ES-I3 (cell line): ENCODE data around the gene GAL3ST3.
"Not testable (repeated sequence)": the region's sequence is repeated elsewhere in the genome, so short reads cannot be mapped to it uniquely, and the experiment has no call there.

Experiments
- H3K36me3 ChIP-seq: 2 replicates; pipeline ENCODE4 v1.6.1; 2013; ENCODE audit warnings: mild to moderate bottlenecking, low read length, control low read depth, moderate library complexity; ENCODE audit not compliant: insufficient read depth
- H3K4me1 ChIP-seq: 2 replicates; pipeline ENCODE4 v1.6.1; 2013; ENCODE audit warnings: mild to moderate bottlenecking, control low read depth, low read length; ENCODE audit not compliant: insufficient read depth
- H3K9ac ChIP-seq: 2 replicates; pipeline ENCODE4 v1.6.1; 2013; ENCODE audit warnings: low read depth, mild to moderate bottlenecking, low read length, moderate library complexity
- H3K9me3 ChIP-seq: 2 replicates; pipeline ENCODE4 v1.6.1; 2013; ENCODE audit warnings: mild to moderate bottlenecking, low read length, moderate library complexity; ENCODE audit not compliant: control insufficient read depth, insufficient read depth

GAL3ST3 gene

GRCh38 chr11:66017321-66017720 lies 31.6 kb downstream of the GAL3ST3 start:
- no peaks in the 10 kb centered on the region for H3K36me3 ChIP-seq
- no peak overlapping the region for H3K9ac ChIP-seq
- H3K9me3 ChIP-seq: no peaks in the 10 kb centered on the region
- peaks cover 9% of the 10 kb centered on the region; the same call in 1 of the 2 replicates for H3K4me1 ChIP-seq

- no peaks in the 10 kb centered on the region for H3K36me3 ChIP-seq
- H3K9ac ChIP-seq: no peak overlapping the region
- no peaks in the 10 kb centered on the region for H3K9me3 ChIP-seq
- H3K4me1 ChIP-seq: peaks cover 9% of the 10 kb centered on the region; the same call in 1 of the 2 replicates
Measured at GRCh38 chr11:66016793-66017177, 32.2 kb downstream of the GAL3ST3 start.

- H3K36me3 ChIP-seq: no peaks in the 10 kb centered on the region
- peaks cover 9% of the 10 kb centered on the region; the same call in 1 of the 2 replicates for H3K4me1 ChIP-seq
- H3K9me3 ChIP-seq: no peaks in the 10 kb centered on the region
- no peak overlapping the region for H3K9ac ChIP-seq
Measured at GRCh38 chr11:66015936-66016792, 32.8 kb downstream of the GAL3ST3 start.

- Histone ChIP-seq H3K9ac (no peak overlapping the region), H3K4me1 (peaks cover 9% of the 10 kb centered on the region; the same call in 1 of the 2 replicates), H3K9me3 (no peaks in the 10 kb centered on the region), H3K36me3 (no peaks in the 10 kb centered on the region)
Measured at GRCh38 chr11:66015454-66015881, 33.5 kb downstream of the GAL3ST3 start.

- Histone ChIP-seq H3K4me1 (peaks cover 9% of the 10 kb centered on the region; the same call in 1 of the 2 replicates), H3K36me3 (no peaks in the 10 kb centered on the region), H3K9me3 (no peaks in the 10 kb centered on the region), H3K9ac (no peak overlapping the region)
Measured at GRCh38 chr11:66014804-66015453, 34.0 kb downstream of the GAL3ST3 start.

GRCh38 chr11:66013762-66014100 lies 35.2 kb downstream of the GAL3ST3 start:
- Histone ChIP-seq H3K9me3 (no peaks in the 10 kb centered on the region), H3K4me1 (peaks cover 10% of the 10 kb centered on the region), H3K9ac (no peak overlapping the region), H3K36me3 (no peaks in the 10 kb centered on the region)

- H3K9ac ChIP-seq: no peak overlapping the region
- peaks cover 12% of the 10 kb centered on the region for H3K4me1 ChIP-seq
- no peaks in the 10 kb centered on the region for H3K36me3 ChIP-seq
- H3K9me3 ChIP-seq: no peaks in the 10 kb centered on the region
Measured at GRCh38 chr11:66012946-66013761, 35.8 kb downstream of the GAL3ST3 start.

GRCh38 chr11:66012371-66012945 lies 36.5 kb downstream of the GAL3ST3 start:
- H3K36me3 ChIP-seq: no peaks in the 10 kb centered on the region
- no peaks in the 10 kb centered on the region for H3K9me3 ChIP-seq
- peaks cover 14% of the 10 kb centered on the region for H3K4me1 ChIP-seq
- H3K9ac ChIP-seq: no peak overlapping the region

GRCh38 chr11:66011785-66012303 lies 37.1 kb downstream of the GAL3ST3 start, which contains the start of gene CST6:
CST6 (plus strand) TSS chr11:66012008; CDS start chr11:66012045, 37 bp downstream.
- H3K36me3 ChIP-seq: no peaks in the 10 kb centered on the region
- H3K9me3 ChIP-seq: no peaks in the 10 kb centered on the region
- no peak within 1 kb of the TSS; the same call in 1 of the 2 replicates for H3K9ac ChIP-seq
- H3K4me1 ChIP-seq: peaks cover 20% of the 10 kb centered on the region

GRCh38 chr11:66011239-66011784 lies 37.6 kb downstream of the GAL3ST3 start:
- no peak overlapping the region; the same call in 1 of the 2 replicates for H3K9ac ChIP-seq
- H3K4me1 ChIP-seq: peaks cover 23% of the 10 kb centered on the region
- H3K36me3 ChIP-seq: no peaks in the 10 kb centered on the region
- no peaks in the 10 kb centered on the region for H3K9me3 ChIP-seq

- H3K9ac ChIP-seq, H3K36me3 ChIP-seq: not testable (repeated sequence)
- H3K4me1 ChIP-seq: peaks cover 23% of the 10 kb centered on the region
Measured at GRCh38 chr11:66010036-66010435, 38.9 kb downstream of the GAL3ST3 start.

GRCh38 chr11:66008468-66009101 lies 40.4 kb downstream of the GAL3ST3 start:
- H3K36me3 ChIP-seq: no peaks in the 10 kb centered on the region
- H3K9ac ChIP-seq: no peak overlapping the region
- H3K9me3 ChIP-seq: no peaks in the 10 kb centered on the region
- H3K4me1 ChIP-seq: peaks cover 23% of the 10 kb centered on the region

More at GRCh38 chr11:66010036-66010435, 38.9 kb downstream of the GAL3ST3 start:
- H3K9me3 ChIP-seq: not testable (repeated sequence)

- H3K9me3 ChIP-seq: no peaks in the 10 kb centered on the region
- peaks cover 19% of the 10 kb centered on the region for H3K4me1 ChIP-seq
- no peak overlapping the region for H3K9ac ChIP-seq
- H3K36me3 ChIP-seq: no peaks in the 10 kb centered on the region
Measured at GRCh38 chr11:66008095-66008467, 40.9 kb downstream of the GAL3ST3 start.
